K562 (cell line): ENCODE results near the gene RUFY2. TPM values are rescaled to one million over a fixed set of nuclear protein-coding genes. Genes with fewer than 3 reads are reported as not detected.
A peak's percentile ranks its signal among the peaks of the same experiment; 100 is the strongest.

Source experiments
- BRF1 ChIP-seq: IDR thresholded peaks from 3 replicates; pipeline ENCODE4 v1.6.1; 2011; ENCODE audit warnings: borderline replicate concordance, mild to moderate bottlenecking; ENCODE audit not compliant: insufficient read length; ENCODE audit errors: extremely low read depth
- CHD4 ChIP-seq: fragments of 200-600 bp; sonication (generic); IDR thresholded peaks from 3 replicates; pipeline ENCODE4 v1.6.1; 2012; ENCODE audit warnings: low read depth, mild to moderate bottlenecking, mixed read lengths, low read length, inconsistent platforms; ENCODE audit not compliant: insufficient read depth, insufficient replicate concordance, poor library complexity, severe bottlenecking
- E2F3 ChIP-seq: fragments of 250-450 bp; sonication (Bioruptor Pico); IDR thresholded peaks from 2 replicates; pipeline ENCODE4 v1.4.0; 2020; ENCODE audit warnings: mild to moderate bottlenecking
- HIVEP1 ChIP-seq: fragments of 250-450 bp; sonication (Bioruptor Pico); IDR thresholded peaks from 2 replicates; pipeline ENCODE4 v1.4.0; 2020; ENCODE audit warnings: mild to moderate bottlenecking
- HOXB6 ChIP-seq: fragments of 250-450 bp; sonication (Bioruptor Pico); IDR thresholded peaks from 2 replicates; pipeline ENCODE4 v1.5.1; 2022; ENCODE audit warnings: mild to moderate bottlenecking, borderline replicate concordance
- IFI16 ChIP-seq: fragments of 250-450 bp; sonication (Bioruptor Pico); IDR thresholded peaks from 2 replicates; pipeline ENCODE4 v2.1.2; 2022; ENCODE audit warnings: mild to moderate bottlenecking, inconsistent platforms
- MEF2D ChIP-seq: conservative IDR thresholded peaks from 2 replicates; pipeline ENCODE4 v1.6.1; 2016; ENCODE audit warnings: low read depth, missing genetic modification characterization, missing compliant biosample characterization
- NFXL1 ChIP-seq: fragments of 450-650 bp; formaldehyde crosslinking; IDR thresholded peaks from 2 replicates; pipeline ENCODE4 v1.4.0; 2021; ENCODE audit warnings: mild to moderate bottlenecking
- PURB ChIP-seq: sonication (generic); formaldehyde crosslinking; IDR thresholded peaks from 2 replicates; pipeline ENCODE4 v1.9.0; 2021; ENCODE audit warnings: low read depth, mild to moderate bottlenecking, missing genetic modification reagents
- RBM14 ChIP-seq: fragments of 200-400 bp; formaldehyde crosslinking; IDR thresholded peaks from 2 replicates; pipeline ENCODE4 v1.6.1; 2018; ENCODE audit warnings: low read depth, mild to moderate bottlenecking, low read length, moderate library complexity, borderline replicate concordance; ENCODE audit not compliant: insufficient read depth
- SRSF3 ChIP-seq: fragments of 200-400 bp; formaldehyde crosslinking; IDR thresholded peaks from 2 replicates; pipeline ENCODE4 v1.6.1; 2016; ENCODE audit warnings: mild to moderate bottlenecking, low read length, moderate library complexity; ENCODE audit not compliant: insufficient read depth
- TAF1 ChIP-seq: IDR thresholded peaks from 2 replicates; pipeline ENCODE4 v1.6.1; 2011; ENCODE audit warnings: mild to moderate bottlenecking, low read length, moderate library complexity; ENCODE audit not compliant: insufficient read depth, control insufficient read depth, severe bottlenecking; ENCODE audit errors: extremely low read depth
- TAF15 ChIP-seq: fragments of 200-400 bp; formaldehyde crosslinking; IDR thresholded peaks from 2 replicates; pipeline ENCODE4 v1.6.1; 2017; ENCODE audit warnings: mild to moderate bottlenecking, low read depth, low read length, moderate library complexity
- ZKSCAN8 ChIP-seq: fragments of 200-800 bp; sonication (Bioruptor generic); IDR thresholded peaks from 2 replicates; pipeline ENCODE4 v1.6.1; 2016; ENCODE audit warnings: missing genetic modification characterization, missing compliant biosample characterization
- ZNF507 ChIP-seq: conservative IDR thresholded peaks from 2 replicates; pipeline ENCODE4 v1.6.1; 2017; ENCODE audit warnings: missing genetic modification characterization, missing compliant biosample characterization
- ZNF780A ChIP-seq: fragments of 250-450 bp; sonication (Bioruptor Pico); IDR thresholded peaks from 2 replicates; pipeline ENCODE4 v1.5.0; 2021; ENCODE audit warnings: mild to moderate bottlenecking
- polyA plus RNA-seq, 8 experiments: library from polyadenylated mRNA; depleted of rRNA in 4 of 8; stranded (reverse) in 5 of 8; unstranded in 3 of 8; fragments of >200 nt; fragmentation: Nextera tagmentation in 2 of 8; fragmentation: Illumina TruSeq in 1 of 8; extraction: Ambion mirVana in 2 of 8; extraction: Trizol in 1 of 8; gene quantifications; 2 replicates each; pipeline versions ENCODE4 v1.2.1 to v1.2.3, GENCODE V29; 2011 to 2014; ENCODE audit warnings: inconsistent platforms in 1 of 8, missing spikeins in 1 of 8
- total RNA-seq, 7 experiments: library from RNA; depleted of rRNA in 6 of 7; stranded (reverse); fragments of >200 nt in 6 of 7; fragmentation: Illumina TruSeq in 2 of 7; extraction: Trizol in 2 of 7; gene quantifications; 2 replicates each; pipeline versions ENCODE4 v1.2.1 to v1.2.3, GENCODE V29; 2011 to 2021; ENCODE audit warnings: low replicate concordance in 1 of 7
- TF ChIP-seq, protein P1 (sequence below), 2 experiments: IDR thresholded peaks; 2 replicates each; pipeline ENCODE4 v1.6.1; 2011; ENCODE audit warnings: borderline replicate concordance in 1 of 2, control low read depth in 1 of 2, low read depth in 1 of 2, low read length in 1 of 2, mild to moderate bottlenecking in 1 of 2, mixed read lengths in 1 of 2, moderate library complexity in 1 of 2; ENCODE audit not compliant: insufficient read depth in 1 of 2, insufficient read length in 1 of 2, poor library complexity in 1 of 2, severe bottlenecking in 1 of 2; ENCODE audit errors: extremely low read depth in 1 of 2
- TF ChIP-seq, protein P2 (sequence below): fragments of 450-650 bp; formaldehyde crosslinking; conservative IDR thresholded peaks from 2 replicates; pipeline ENCODE4 v1.4.0; 2022; ENCODE audit warnings: mild to moderate bottlenecking, missing genetic modification characterization
- TF ChIP-seq, protein P3 (sequence below): fragments of 450-650 bp; IDR thresholded peaks from 2 replicates; pipeline ENCODE4 v1.6.1; 2016; ENCODE audit warnings: low read depth, mild to moderate bottlenecking, moderate library complexity
- TF ChIP-seq, protein P4 (sequence below), 2 experiments: fragments of 200-800 bp in 1 of 2; sonication (Bioruptor generic) in 1 of 2; sonication (generic) in 1 of 2; formaldehyde crosslinking in 1 of 2; IDR thresholded peaks in 1 of 2; conservative IDR thresholded peaks in 1 of 2; 2 replicates each; pipeline versions ENCODE4 v1.5.0 to v1.6.1; 2016 to 2020; ENCODE audit warnings: missing compliant biosample characterization in 1 of 2, missing genetic modification characterization in 1 of 2, missing genetic modification reagents in 1 of 2

Gene RUFY2
- total and polyA plus RNA-seq, 9 of the 15 experiments (the other 6 are each of a cell fraction or from before 2014, with no cell fraction given): 3.7 to 20.1 (median 12.6) TPM

DNA sequence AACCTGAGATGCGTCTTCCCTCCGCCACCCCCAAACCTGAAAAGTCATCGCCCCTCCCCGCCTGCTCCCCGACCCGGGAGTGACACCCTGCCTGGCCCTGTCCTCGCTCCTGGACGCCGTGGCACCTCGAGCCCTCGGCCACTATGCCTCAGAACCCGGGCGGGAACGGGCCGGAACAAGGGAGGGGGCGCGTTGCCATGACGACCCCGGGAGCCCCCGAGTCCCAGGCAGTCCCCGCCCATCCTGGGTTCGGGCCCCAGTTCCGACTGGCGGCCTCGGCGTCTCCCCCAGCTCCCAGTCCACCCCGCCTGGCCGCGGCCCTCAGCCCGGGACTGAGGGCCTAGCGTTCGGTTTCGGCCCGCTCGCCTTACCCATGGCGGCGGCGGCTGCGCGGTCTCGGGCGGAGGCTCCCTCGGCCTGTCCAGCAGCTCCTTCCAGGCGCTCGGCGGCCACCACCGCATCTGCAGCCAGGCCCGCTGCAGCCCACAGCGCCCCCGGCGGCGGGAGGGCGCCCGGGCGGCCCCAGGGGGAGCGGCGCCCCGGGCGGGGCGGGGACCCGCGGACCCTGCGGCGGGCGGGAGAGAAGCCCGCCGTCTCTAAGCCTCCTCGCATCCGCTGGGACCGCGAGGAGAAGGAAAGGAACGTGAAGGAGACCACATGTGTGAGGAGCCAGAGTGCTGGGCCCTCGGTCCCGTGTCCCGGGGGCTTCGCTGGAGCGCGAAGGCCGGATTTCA lies at the start of gene RUFY2 (continued):
- TF ChIP-seq PURB (CRISPR knock-in tag) (no peak), ZNF780A (CRISPR knock-in tag) (no peak), NFXL1 (CRISPR knock-in tag) (no peak), ZNF507 (tag) (no peak), CHD4 (no peak), ZKSCAN8 (CRISPR knock-in tag) (no peak), SRSF3 (no peak), RBM14 (peak; percentile 62; the same call in 1 of the 2 replicates), HOXB6 (CRISPR knock-in tag) (no peak), IFI16 (CRISPR knock-in tag) (no peak), TAF1 (peak; percentile 79), E2F3 (CRISPR knock-in tag) (0 out of 2 replicates have a peak, but pooled peaks have one; percentile 25), HIVEP1 (CRISPR knock-in tag) (no peak), TAF15 (no peak), MEF2D (tag) (no peak), BRF1 (no peak)
- TF ChIP-seq, protein P1, sequence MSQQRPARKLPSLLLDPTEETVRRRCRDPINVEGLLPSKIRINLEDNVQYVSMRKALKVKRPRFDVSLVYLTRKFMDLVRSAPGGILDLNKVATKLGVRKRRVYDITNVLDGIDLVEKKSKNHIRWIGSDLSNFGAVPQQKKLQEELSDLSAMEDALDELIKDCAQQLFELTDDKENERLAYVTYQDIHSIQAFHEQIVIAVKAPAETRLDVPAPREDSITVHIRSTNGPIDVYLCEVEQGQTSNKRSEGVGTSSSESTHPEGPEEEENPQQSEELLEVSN (IDR thresholded peaks at IDR 0.05; ENCODE audit: borderline replicate concordance in 1 of 2, extremely low read depth in 1 of 2, insufficient read depth in 1 of 2, insufficient read length in 1 of 2, low read depth in 1 of 2, low read length in 1 of 2, poor library complexity in 1 of 2, severe bottlenecking in 1 of 2): peak; percentile 69 to 87
- TF ChIP-seq, protein P2, sequence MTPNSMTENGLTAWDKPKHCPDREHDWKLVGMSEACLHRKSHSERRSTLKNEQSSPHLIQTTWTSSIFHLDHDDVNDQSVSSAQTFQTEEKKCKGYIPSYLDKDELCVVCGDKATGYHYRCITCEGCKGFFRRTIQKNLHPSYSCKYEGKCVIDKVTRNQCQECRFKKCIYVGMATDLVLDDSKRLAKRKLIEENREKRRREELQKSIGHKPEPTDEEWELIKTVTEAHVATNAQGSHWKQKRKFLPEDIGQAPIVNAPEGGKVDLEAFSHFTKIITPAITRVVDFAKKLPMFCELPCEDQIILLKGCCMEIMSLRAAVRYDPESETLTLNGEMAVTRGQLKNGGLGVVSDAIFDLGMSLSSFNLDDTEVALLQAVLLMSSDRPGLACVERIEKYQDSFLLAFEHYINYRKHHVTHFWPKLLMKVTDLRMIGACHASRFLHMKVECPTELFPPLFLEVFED (CRISPR knock-in tag): no peak
- TF ChIP-seq, protein P3, sequence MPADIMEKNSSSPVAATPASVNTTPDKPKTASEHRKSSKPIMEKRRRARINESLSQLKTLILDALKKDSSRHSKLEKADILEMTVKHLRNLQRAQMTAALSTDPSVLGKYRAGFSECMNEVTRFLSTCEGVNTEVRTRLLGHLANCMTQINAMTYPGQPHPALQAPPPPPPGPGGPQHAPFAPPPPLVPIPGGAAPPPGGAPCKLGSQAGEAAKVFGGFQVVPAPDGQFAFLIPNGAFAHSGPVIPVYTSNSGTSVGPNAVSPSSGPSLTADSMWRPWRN: no peak
- TF ChIP-seq, protein P4, sequence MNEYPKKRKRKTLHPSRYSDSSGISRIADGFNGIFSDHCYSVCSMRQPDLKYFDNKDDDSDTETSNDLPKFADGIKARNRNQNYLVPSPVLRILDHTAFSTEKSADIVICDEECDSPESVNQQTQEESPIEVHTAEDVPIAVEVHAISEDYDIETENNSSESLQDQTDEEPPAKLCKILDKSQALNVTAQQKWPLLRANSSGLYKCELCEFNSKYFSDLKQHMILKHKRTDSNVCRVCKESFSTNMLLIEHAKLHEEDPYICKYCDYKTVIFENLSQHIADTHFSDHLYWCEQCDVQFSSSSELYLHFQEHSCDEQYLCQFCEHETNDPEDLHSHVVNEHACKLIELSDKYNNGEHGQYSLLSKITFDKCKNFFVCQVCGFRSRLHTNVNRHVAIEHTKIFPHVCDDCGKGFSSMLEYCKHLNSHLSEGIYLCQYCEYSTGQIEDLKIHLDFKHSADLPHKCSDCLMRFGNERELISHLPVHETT (CRISPR knock-in tag; conservative IDR thresholded peaks at IDR 0.05 in 1 of 2, IDR thresholded peaks at IDR 0.05 in 1 of 2): peak in 1 of 2 experiments; percentile 22; a peak in 1 of 4 replicates
